Left lung (tissue), 10 donors: ENCODE measurements around the gene CERKL. TPM values are rescaled to one million over a fixed set of nuclear protein-coding genes. Genes with fewer than 3 reads are reported as not detected.

Source experiments
- ATAC-seq: fragments of 200-7000 bp; cut with Tn5 transposase; one replicate; pipeline ENCODE4 v1.9.1; 2020; ENCODE audit warnings: moderate library complexity
- DNase-seq, 4 donors: peaks; one replicate each; pipeline ENCODE4 v3.0.0-alpha.2; 2013 to 2020
- H3K27ac ChIP-seq, 2 donors: fragments of 200-600 bp; sonication (generic) in 1 of 2; one replicate each; pipeline versions ENCODE4 v1.5.0 to v1.8.0; 2020 to 2021
- H3K27me3 ChIP-seq, 2 donors: fragments of 200-600 bp; sonication (generic) in 1 of 2; one replicate each; pipeline versions ENCODE4 v1.5.0 to v1.8.0; 2020 to 2021
- H3K36me3 ChIP-seq, 2 donors: fragments of 200-600 bp; sonication (generic) in 1 of 2; one replicate each; pipeline versions ENCODE4 v1.5.0 to v1.8.0; 2020 to 2021
- H3K4me1 ChIP-seq, 2 donors: fragments of 200-600 bp; one replicate each; pipeline ENCODE4 v1.8.0; 2021
- H3K4me3 ChIP-seq, 2 donors: fragments of 200-600 bp; sonication (generic) in 1 of 2; one replicate each; pipeline versions ENCODE4 v1.5.0 to v1.8.0; 2020 to 2021; ENCODE audit warnings: mild to moderate bottlenecking in 1 of 2
- H3K9me3 ChIP-seq, 2 donors: fragments of 200-600 bp; sonication (generic) in 1 of 2; one replicate each; pipeline versions ENCODE4 v1.5.0 to v1.8.0; 2020 to 2021
- CTCF ChIP-seq, 2 donors: fragments of 200-600 bp; sonication (generic) in 1 of 2; IDR thresholded peaks; one replicate each; pipeline versions ENCODE4 v1.5.0 to v1.8.0; 2021; ENCODE audit warnings: antibody characterized with exemption in 2 of 2
- intact Hi-C, 2 donors: fragments of 100-400 bp; cut with DNase I; formaldehyde crosslinking; loops; one replicate each; pipeline versions ENCODE4 v1.11.2 to v1.14.2; 2022
- polyA plus RNA-seq, 6 donors: library from polyadenylated mRNA; unstranded; fragments of 120-200 nt; gene quantifications; one replicate each; pipeline ENCODE4 v1.2.1, GENCODE V29; 2013; ENCODE audit not compliant: insufficient read length in 6 of 6
- total RNA-seq, 2 donors: library from RNA; stranded (reverse); fragmentation: NEBNext Ultra II Directional; extraction: Animal tissue kit (Norgen Biotek cat#: 25700); gene quantifications; one replicate each; pipeline ENCODE4 v1.2.1, GENCODE V29; 2021
- donor health status: DM: no; HTN: yes; CAD: no.
- donor health status: DM: no; HTN: no; CAD: no.

The CERKL gene
- total and polyA plus RNA-seq, 8 donors = 0.41 to 10.1 (median 7.6) TPM

GRCh38 chr2:181694271-181694670 is 37.4 kb upstream of the CERKL start:
- peak in 1 of 4 donors; percentile 34 for DNase-seq
- intact Hi-C loops = no loop called here
- TF ChIP-seq CTCF (IDR thresholded peaks at IDR 0.05) = no peak
- ATAC-seq = no peak
- Histone ChIP-seq H3K9me3 (no peaks in the 10 kb centered on the region), H3K4me1 (no peaks in the 10 kb centered on the region), H3K4me3 (no peak overlapping the region), H3K36me3 (no peaks in the 10 kb centered on the region), H3K27me3 (no peaks in the 10 kb centered on the region), H3K27ac (no peak overlapping the region)

- no peaks in the 10 kb centered on the region for H3K36me3 ChIP-seq
- DNase-seq (no peak), ATAC-seq (no peak)
- H3K4me3 ChIP-seq = no peak overlapping the region
- no peaks in the 10 kb centered on the region for H3K9me3 ChIP-seq
- TF ChIP-seq CTCF (IDR thresholded peaks at IDR 0.05) = no peak
- no peaks in the 10 kb centered on the region for H3K4me1 ChIP-seq
- no peak overlapping the region for H3K27ac ChIP-seq
- intact Hi-C loops = no loop called here
- H3K27me3 ChIP-seq = peaks cover 16 to 27% of the 10 kb centered on the region in 2 donors
Measured at GRCh38 chr2:181690860-181691259, 34.0 kb upstream of the CERKL start.

GRCh38 chr2:181686576-181687185 is 29.8 kb upstream of the CERKL start:
- Histone ChIP-seq H3K4me3 (no peak overlapping the region), H3K27ac (no peak overlapping the region), H3K27me3 (peaks cover 56 to 69% of the 10 kb centered on the region in 2 donors), H3K36me3 (no peaks in the 10 kb centered on the region), H3K9me3 (no peaks in the 10 kb centered on the region), H3K4me1 (peaks cover 3 to 7% of the 10 kb centered on the region in 2 donors)
- DNase-seq (no peak), ATAC-seq (no peak)
- TF ChIP-seq CTCF (IDR thresholded peaks at IDR 0.05) = no peak
- intact Hi-C loops = no loop called here

- Histone ChIP-seq H3K36me3 (no peaks in the 10 kb centered on the region), H3K4me1 (peaks cover 3 to 16% of the 10 kb centered on the region in 2 donors), H3K9me3 (no peaks in the 10 kb centered on the region), H3K27me3 (peaks cover 71 to 83% of the 10 kb centered on the region in 2 donors), H3K4me3 (no peak overlapping the region), H3K27ac (no peak overlapping the region)
- DNase-seq (peak in 1 of 4 donors; percentile 13), ATAC-seq (peak; percentile 48)
- no peak for TF ChIP-seq CTCF (IDR thresholded peaks at IDR 0.05)
- intact Hi-C loops = no loop called here
Measured at GRCh38 chr2:181685150-181685688, 28.3 kb upstream of the CERKL start.

- Histone ChIP-seq H3K4me3 (no peak overlapping the region), H3K36me3 (no peaks in the 10 kb centered on the region), H3K9me3 (no peaks in the 10 kb centered on the region), H3K27me3 (peaks cover 77 to 90% of the 10 kb centered on the region in 2 donors), H3K27ac (no peak overlapping the region), H3K4me1 (peaks cover 3 to 17% of the 10 kb centered on the region in 2 donors)
- no peak for TF ChIP-seq CTCF (IDR thresholded peaks at IDR 0.05)
- DNase-seq = no peak
- ATAC-seq = no peak
- intact Hi-C loops = no loop called here
Measured at GRCh38 chr2:181684454-181685149, 27.7 kb upstream of the CERKL start.
